SIG-M5 treated with dmso at 0.1 percent for 504 hours (cell line): ENCODE measurements around the gene SNRNP70.
"Not testable (repeated sequence)": the region's sequence is repeated elsewhere in the genome, so short reads cannot be mapped to it uniquely, and the experiment has no call there.

Source experiments
- DNase-seq: peaks from one replicate; lab custom pipeline; 2025; ENCODE audit not compliant: unreplicated experiment; lab: John Stamatoyannopoulos, UW

The SNRNP70 gene

GRCh38 chr19:49064029-49064629 lies 21.1 kb upstream of the SNRNP70 start:
- DNase-seq, result no peak

GRCh38 chr19:49064768-49065611 lies 20.3 kb upstream of the SNRNP70 start, which contains the start of gene NTF4:
NTF4 (minus strand) TSS chr19:49064818; CDS start chr19:49061997, 2,821 bp downstream.
- no peak for DNase-seq

- DNase-seq, result no peak
Observed at GRCh38 chr19:49065905-49066512, 19.2 kb upstream of the SNRNP70 start.

GRCh38 chr19:49067554-49067953 lies 17.7 kb upstream of the SNRNP70 start:
- DNase-seq, result no peak

GRCh38 chr19:49069026-49069425 lies 16.2 kb upstream of the SNRNP70 start:
- no peak for DNase-seq

GRCh38 chr19:49070416-49070815 lies 14.8 kb upstream of the SNRNP70 start:
- DNase-seq, result no peak

GRCh38 chr19:49071860-49072547 lies 13.2 kb upstream of the SNRNP70 start:
- no peak for DNase-seq

- DNase-seq, result no peak
Observed at GRCh38 chr19:49073514-49074378, 11.5 kb upstream of the SNRNP70 start.

- not testable (repeated sequence) for DNase-seq
Observed at GRCh38 chr19:49074869-49075268, 10.4 kb upstream of the SNRNP70 start.

GRCh38 chr19:49080392-49080791 lies 4.9 kb upstream of the SNRNP70 start:
- no peak for DNase-seq

- DNase-seq, result no peak
Observed at GRCh38 chr19:49081273-49081672, 4.0 kb upstream of the SNRNP70 start.

GRCh38 chr19:49084206-49085019 lies 838 bp upstream of the SNRNP70 start:
- no peak for DNase-seq

- no peak for DNase-seq
Observed at GRCh38 chr19:49085868-49086232, 599 bp downstream of the SNRNP70 start.

GRCh38 chr19:49086296-49086695 lies 1.0 kb downstream of the SNRNP70 start:
- DNase-seq, result no peak

- DNase-seq, result no peak
Observed at GRCh38 chr19:49091391-49092038, 6.3 kb downstream of the SNRNP70 start.

GRCh38 chr19:49092686-49093085 lies 7.4 kb downstream of the SNRNP70 start:
- DNase-seq, result no peak

GRCh38 chr19:49094505-49095482 lies 9.5 kb downstream of the SNRNP70 start:
- no peak for DNase-seq
